HG02885 (cell line): ENCODE results near the gene DAP.
A peak's percentile ranks its signal among the peaks of the same experiment; 100 is the strongest.

Experiments
- ATAC-seq: cut with Tn5 transposase; IDR thresholded peaks from one replicate; pipeline ENCODE4 v1.9.1; 2021; ENCODE audit warnings: mild to moderate bottlenecking; ENCODE audit not compliant: unreplicated experiment, poor library complexity

The DAP gene

GRCh38 chr5:10695055-10695649 lies 65.9 kb downstream of the DAP start:
- peak; percentile 62 for ATAC-seq

GRCh38 chr5:10691826-10692785 lies 68.9 kb downstream of the DAP start:
- ATAC-seq = no peak

- ATAC-seq = no peak
Observed at GRCh38 chr5:10690460-10691440, 70.3 kb downstream of the DAP start.

- peak; percentile 35 for ATAC-seq
Observed at GRCh38 chr5:10689391-10690081, 71.5 kb downstream of the DAP start.

- ATAC-seq = no peak
Observed at GRCh38 chr5:10688651-10689171, 72.3 kb downstream of the DAP start.

- ATAC-seq = no peak
Observed at GRCh38 chr5:10686890-10687289, 74.1 kb downstream of the DAP start.

DNA sequence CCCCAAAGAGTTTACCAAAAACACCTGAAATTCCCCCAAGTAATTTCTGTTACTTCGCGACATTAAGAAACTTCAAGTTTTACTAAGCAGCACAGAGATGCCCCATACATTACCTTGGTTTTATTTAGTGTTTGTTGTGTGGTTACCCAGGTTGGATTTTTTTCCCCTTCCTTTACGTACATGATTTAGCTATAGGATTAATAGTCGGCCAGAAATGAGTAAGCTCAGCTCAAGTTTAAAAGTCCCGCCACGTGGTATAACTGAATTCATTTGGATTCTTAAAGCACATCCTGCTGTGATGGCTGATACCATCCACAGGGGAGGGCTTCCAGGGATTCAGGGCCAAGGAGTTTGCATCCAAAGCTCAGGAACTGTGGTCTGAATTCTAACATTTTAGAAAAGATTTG lies 75.9 kb downstream of the DAP start:
- peak; percentile 80 for ATAC-seq

DNA sequence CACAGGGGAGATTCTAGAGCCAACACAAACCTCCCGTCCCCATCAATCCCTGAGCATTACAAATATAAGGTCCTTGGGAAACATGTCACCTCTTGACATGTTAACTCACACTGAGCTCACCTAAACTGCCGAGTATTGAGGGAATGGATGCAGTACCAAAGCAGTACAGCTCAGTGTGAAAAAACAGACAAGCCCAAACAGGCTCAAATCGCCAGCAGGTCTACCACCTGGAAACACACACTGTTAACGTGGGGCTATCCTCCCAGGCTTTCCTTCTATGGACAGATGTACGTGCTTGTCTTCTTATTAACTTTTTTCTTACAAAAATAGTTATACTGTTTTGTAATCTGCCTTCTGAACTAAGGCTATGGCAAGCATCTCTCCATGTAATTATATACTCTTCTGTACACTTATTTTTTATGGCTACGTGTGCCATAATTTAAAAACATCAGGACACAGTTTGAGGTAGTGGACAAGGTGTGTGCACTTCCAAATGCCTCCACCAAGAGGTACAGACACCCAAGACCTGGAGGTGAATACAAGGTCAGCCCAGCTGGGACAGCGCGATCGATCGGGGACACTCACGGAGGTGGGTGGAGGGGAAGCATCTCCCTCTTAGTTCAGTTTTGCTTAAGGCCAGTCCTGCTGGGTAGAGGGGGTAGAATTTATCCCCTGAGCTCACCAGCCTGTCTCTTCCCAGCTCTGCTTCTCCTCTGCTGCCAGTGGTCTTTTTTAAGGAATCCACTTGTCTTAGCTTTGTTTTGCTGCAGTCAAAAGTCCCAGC lies 76.5 kb downstream of the DAP start:
- peak; percentile 68 for ATAC-seq

- no peak for ATAC-seq
Observed at GRCh38 chr5:10682801-10683525, 78.1 kb downstream of the DAP start.

GRCh38 chr5:10681731-10682679 lies 79.0 kb downstream of the DAP start:
- no peak for ATAC-seq

DNA sequence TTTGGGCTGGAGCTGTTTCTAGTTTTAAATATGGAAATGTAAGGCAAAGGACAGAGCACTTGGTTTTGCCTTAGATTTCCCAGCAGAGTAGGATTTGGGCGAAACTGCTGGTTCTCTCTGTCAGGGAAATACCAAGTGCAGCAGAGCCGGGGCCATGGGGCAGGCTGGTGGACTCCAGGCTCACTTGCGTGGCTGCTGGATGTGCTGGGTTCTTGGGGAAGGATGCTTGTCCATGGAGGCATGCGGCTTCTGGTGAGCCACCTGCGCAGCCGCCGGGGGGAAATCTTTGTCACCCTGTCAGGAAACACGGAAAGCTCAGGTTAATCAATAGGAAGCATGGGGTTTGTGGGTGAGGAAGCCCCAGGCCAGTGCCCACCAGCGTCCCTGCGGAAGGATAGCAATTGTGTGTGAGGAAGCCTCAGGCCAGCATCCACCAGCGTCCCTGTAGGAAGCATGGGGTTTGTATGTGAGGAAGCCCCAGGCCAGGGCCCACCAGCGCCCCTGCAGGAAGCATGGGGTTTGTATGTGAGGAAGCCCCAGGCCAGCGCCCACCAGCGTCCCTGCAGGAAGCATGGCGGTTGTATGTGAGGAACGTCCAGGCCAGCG lies 80.1 kb downstream of the DAP start:
- ATAC-seq = no peak

GRCh38 chr5:10679336-10679988 lies 81.6 kb downstream of the DAP start:
- no peak for ATAC-seq

GRCh38 chr5:10678244-10678643 lies 82.8 kb downstream of the DAP start:
- no peak for ATAC-seq

DNA sequence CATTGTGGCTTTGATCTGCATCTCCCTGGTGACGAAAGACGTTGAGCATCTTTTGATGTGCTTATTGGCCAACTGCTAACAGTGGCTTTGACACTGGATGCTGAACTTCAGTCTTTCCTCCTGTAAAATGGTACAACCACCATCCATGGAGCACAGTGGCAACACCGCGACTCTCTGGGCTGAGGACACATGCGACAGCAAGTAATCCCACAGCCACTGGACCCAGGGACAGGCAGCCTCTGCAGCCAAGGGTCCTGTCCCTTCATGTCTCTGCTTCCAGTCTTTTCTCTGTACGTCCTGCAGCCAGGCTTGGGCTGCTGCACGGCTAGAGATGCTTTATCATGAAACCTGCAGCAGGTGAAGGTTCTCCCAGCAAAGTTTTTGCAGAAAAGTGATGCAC lies 83.5 kb downstream of the DAP start:
- no peak for ATAC-seq

GRCh38 chr5:10676946-10677345 lies 84.1 kb downstream of the DAP start:
- no peak for ATAC-seq

DNA sequence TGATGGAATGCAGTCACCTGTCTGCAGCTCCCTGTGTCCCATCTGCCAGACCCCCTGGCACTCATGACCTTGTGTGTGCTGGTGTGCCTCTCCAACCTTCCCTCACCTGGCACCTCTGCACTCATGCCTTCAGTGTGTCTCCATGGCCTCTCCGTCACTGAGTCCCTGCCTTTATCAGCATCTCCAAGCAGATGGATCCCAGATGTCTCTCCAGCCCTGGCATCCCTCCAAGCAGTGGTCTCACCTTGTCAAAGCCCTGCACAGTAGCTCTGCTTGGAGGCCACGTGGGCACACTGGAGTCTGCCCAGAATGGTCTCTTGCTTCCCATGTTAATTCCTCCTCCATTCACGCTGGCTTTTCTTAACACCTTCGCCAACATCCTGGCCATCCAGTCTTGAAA lies 84.8 kb downstream of the DAP start:
- no peak for ATAC-seq
